Uterus (tissue), 2 donors: ENCODE measurements around the gene ADI1.
"Not testable (repeated sequence)": the region's sequence is repeated elsewhere in the genome, so short reads cannot be mapped to it uniquely, and the experiment has no call there.

Experiments used
- POLR2A ChIP-seq, 2 donors: fragments of 450-650 bp; IDR thresholded peaks; one replicate each; pipeline ENCODE4 v1.6.1; 2016; ENCODE audit warnings: antibody characterized with exemption in 2 of 2, mild to moderate bottlenecking in 1 of 2, moderate library complexity in 1 of 2
- TF ChIP-seq, protein P1 (sequence below), 4 experiments: fragments of 200-600 bp in 2 of 4; fragments of 450-650 bp in 2 of 4; sonication (generic) in 2 of 4; IDR thresholded peaks; one replicate each; pipeline ENCODE4 v1.5.1; 2016 to 2019; ENCODE audit warnings: antibody characterized with exemption in 4 of 4, mild to moderate bottlenecking in 2 of 4, moderate library complexity in 1 of 4

DNA sequence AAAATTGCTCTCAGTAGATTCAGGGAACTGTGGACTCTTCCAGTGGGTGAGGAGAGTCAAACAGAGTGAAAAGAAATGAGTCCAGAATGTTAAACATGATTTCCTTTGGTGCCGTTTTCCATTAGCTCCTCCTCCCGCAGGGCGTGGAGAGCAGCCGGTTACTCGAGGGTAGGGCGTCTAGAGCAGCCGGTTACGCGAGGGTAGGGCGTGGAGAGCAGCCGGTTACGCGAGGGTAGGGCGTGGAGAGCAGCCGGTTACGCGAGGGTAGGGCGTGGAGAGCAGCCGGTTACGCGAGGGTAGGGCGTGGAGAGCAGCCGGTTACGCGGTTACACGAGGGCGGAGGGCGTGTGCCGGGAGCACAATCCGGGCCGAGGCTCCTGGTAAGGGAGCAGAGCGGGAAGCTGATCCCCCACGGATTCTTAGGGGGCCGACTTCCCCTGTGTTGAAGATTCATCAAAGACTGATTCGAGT, 70.9 kb downstream of the ADI1 start:
- TF ChIP-seq, protein P1, sequence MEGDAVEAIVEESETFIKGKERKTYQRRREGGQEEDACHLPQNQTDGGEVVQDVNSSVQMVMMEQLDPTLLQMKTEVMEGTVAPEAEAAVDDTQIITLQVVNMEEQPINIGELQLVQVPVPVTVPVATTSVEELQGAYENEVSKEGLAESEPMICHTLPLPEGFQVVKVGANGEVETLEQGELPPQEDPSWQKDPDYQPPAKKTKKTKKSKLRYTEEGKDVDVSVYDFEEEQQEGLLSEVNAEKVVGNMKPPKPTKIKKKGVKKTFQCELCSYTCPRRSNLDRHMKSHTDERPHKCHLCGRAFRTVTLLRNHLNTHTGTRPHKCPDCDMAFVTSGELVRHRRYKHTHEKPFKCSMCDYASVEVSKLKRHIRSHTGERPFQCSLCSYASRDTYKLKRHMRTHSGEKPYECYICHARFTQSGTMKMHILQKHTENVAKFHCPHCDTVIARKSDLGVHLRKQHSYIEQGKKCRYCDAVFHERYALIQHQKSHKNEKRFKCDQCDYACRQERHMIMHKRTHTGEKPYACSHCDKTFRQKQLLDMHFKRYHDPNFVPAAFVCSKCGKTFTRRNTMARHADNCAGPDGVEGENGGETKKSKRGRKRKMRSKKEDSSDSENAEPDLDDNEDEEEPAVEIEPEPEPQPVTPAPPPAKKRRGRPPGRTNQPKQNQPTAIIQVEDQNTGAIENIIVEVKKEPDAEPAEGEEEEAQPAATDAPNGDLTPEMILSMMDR (IDR thresholded peaks at IDR 0.05), result not testable (repeated sequence)
- not testable (repeated sequence) for TF ChIP-seq POLR2A (IDR thresholded peaks at IDR 0.05)
